AG09309 (cell line): ENCODE measurements around the gene COL9A3.

ENCODE experiments used
- DNase-seq: peaks from one replicate; pipeline ENCODE4 v3.0.0-alpha.2; 2010; ENCODE audit warnings: low read depth
- H3K4me3 ChIP-seq: 2 replicates; pipeline ENCODE4 v1.5.1; 2011; ENCODE audit warnings: mild to moderate bottlenecking, low read depth, low read length, moderate library complexity; ENCODE audit not compliant: control insufficient read depth
- TF ChIP-seq, protein P1 (sequence below): IDR thresholded peaks from 2 replicates; pipeline ENCODE4 v1.5.1; 2011; ENCODE audit warnings: mild to moderate bottlenecking, low read depth, low read length, inconsistent platforms; ENCODE audit not compliant: insufficient read depth, control insufficient read depth; ENCODE audit errors: missing control alignments

The COL9A3 gene

DNA sequence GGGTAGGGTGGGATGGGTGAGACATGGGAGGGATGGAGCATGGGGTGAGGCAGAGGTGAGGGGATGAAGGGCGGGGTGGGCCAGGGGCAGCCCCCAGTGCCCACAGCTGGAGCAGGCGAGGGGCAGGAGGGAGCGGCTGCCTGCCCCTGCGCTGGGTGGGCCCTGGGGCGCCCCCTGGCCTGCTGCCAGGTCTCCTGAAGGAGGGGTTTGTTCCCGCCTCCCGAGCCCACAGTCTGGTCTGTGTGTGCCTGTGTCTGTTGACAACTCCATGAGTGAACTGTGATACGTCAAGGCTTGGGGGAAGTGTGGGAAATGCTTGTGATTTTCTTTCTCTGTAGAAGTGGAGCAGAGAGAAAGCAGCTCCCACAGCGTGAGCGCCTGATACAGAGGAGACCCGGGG lies 31.5 kb upstream of the COL9A3 start:
- no peak overlapping the region for H3K4me3 ChIP-seq
- TF ChIP-seq, protein P1, sequence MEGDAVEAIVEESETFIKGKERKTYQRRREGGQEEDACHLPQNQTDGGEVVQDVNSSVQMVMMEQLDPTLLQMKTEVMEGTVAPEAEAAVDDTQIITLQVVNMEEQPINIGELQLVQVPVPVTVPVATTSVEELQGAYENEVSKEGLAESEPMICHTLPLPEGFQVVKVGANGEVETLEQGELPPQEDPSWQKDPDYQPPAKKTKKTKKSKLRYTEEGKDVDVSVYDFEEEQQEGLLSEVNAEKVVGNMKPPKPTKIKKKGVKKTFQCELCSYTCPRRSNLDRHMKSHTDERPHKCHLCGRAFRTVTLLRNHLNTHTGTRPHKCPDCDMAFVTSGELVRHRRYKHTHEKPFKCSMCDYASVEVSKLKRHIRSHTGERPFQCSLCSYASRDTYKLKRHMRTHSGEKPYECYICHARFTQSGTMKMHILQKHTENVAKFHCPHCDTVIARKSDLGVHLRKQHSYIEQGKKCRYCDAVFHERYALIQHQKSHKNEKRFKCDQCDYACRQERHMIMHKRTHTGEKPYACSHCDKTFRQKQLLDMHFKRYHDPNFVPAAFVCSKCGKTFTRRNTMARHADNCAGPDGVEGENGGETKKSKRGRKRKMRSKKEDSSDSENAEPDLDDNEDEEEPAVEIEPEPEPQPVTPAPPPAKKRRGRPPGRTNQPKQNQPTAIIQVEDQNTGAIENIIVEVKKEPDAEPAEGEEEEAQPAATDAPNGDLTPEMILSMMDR: no peak
- no peak for DNase-seq

DNA sequence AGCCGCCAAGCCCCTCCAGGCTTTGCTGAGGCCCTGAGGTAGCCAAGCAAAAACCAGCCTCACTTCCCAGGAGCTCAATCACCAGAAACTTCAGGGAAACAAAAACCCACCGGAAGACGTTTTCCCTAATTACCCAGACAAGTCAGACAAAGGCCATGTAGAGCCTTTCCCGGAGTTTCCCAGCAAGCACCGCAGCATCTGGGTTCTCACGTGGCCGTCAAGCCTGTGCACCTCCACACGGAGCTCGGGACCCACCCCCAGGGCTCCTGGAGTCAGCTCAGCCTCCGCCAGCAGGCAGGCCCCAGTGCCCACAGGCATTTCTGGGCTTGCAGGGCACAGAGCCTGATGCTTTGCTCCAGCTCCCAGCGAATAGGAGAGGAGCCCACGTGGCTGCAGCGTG lies 30.7 kb upstream of the COL9A3 start:
- TF ChIP-seq, protein P1: no peak
- DNase-seq: no peak

DNA sequence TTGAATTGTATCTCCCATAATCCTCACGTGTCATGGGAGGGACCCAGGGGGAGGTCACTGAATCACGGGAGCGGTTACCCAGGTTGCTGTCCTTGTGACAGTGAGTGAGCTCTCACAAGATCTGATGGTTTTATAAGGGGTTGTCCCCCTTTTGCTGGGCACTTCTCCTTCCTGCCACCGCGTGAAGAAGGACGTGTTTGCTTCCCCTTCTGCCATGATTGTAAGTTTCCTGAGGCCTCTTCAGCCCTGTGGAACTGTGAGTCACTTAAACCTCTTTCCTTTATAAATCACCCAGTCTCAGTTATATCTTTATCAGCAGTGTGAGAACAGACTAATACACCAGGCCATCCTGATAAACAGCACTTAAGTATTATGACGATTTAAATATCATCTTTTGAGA lies 29.5 kb upstream of the COL9A3 start:
- no peak for DNase-seq
- TF ChIP-seq, protein P1: no peak
- H3K4me3 ChIP-seq: no peak overlapping the region

More for the DNA sequence above, 30.7 kb upstream of the COL9A3 start:
- H3K4me3 ChIP-seq: no peak overlapping the region

DNA sequence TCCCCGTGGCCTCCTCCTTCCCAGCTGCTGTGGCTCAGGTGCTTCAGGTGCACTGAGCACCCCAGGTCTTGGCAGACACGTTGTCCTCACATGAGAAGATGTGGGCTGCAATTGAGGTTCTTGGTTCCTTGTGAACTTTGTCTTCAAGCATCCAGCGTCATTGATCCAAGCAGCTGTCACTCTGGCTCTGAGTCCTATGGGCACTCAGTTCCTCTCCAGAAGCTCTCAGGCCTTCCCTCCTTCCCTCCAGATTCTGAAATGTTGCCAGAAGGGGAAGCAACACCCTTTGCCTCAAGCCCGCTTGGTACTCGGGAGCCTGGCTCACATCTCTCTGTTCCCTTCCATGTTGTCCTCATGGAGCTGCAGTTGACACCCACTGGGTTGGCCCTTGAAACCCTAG lies 29.0 kb upstream of the COL9A3 start:
- no peak for DNase-seq
- no peak overlapping the region for H3K4me3 ChIP-seq
- TF ChIP-seq, protein P1: no peak

DNA sequence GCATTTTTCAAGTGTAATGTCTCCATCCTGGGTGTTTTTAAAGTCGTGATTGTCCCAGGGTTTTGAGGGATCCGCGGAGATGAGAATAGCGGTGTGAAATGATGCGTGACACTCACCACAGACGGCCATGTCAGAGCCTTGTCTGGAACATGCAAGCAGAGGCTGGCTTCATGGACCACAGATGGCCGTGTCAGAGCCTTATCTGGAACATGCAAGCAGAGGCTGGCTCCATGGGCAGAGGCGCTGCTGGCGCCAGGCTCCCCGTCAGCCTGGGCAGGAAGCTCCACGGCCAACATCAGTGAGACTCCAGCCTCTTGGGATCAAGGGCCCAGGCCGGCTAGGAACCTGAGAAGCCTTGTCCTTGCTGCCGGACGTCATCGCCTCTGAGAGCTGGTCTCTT lies 28.2 kb upstream of the COL9A3 start:
- TF ChIP-seq, protein P1: no peak
- DNase-seq: no peak
- no peak overlapping the region for H3K4me3 ChIP-seq

DNA sequence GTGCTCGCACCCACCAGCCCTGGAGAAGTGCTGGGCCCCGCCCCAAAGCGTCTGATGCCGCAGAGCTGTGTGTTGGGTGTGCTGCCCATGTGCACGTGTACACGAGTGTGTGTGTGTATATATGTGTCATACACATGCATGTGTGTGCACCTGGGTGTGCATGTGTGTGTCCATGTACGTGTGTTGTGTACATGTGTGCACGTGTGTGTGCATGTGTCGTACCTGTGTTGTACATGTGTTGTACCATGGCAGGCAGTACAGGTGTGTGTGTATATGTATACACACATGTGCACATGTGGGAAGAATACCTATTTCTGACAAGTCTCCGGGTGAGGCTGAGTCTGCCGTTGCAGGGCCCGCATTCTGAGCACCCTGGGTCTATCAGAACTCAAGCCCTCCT lies 26.8 kb upstream of the COL9A3 start:
- no peak for DNase-seq
- H3K4me3 ChIP-seq: no peak overlapping the region
- TF ChIP-seq, protein P1: no peak
